GM19468 (cell line): ENCODE data around the gene IL17RB.

Source experiments
- ATAC-seq: cut with Tn5 transposase; IDR thresholded peaks from one replicate; pipeline ENCODE4 v1.9.1; 2021; ENCODE audit warnings: mild to moderate bottlenecking, moderate library complexity, moderate number of reproducible peaks; ENCODE audit not compliant: unreplicated experiment; ENCODE audit errors: extremely low read depth

Gene IL17RB

DNA sequence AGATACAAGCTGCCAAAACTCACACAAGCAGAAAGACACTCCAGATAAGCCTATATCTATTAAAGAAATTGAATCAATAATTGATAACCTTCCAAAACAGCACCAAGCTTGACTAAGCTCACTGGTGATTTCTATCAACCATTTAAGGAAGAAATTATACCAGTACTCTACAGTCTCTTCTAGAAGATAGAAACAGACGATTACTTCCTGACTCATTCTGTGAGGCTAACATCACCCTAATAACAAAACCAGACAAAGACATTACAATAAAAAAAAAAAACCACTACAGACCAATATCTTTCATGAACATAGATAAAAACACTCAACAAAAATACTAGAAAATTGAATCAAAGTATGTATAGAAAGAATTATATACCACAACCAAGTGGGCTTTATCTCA is 20.3 kb upstream of the IL17RB start:
- no peak for ATAC-seq

DNA sequence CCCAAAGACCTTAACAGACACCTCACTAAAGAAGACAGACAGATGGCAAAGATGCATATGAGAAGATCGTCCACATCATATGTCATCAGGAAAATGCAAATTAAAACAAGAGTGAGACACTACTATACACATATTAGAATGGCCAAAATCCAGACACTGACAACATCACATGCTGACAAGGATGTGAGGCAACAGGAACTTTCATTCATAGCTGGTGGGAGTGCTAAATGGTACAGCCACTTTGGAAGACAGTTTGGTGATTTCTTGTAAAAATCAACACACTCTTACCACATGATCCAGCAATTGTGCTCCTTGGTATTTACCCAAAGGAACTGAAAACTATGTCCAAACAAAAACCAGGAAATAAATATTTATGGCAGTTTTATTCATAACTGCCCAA is 17.8 kb upstream of the IL17RB start:
- no peak for ATAC-seq

DNA sequence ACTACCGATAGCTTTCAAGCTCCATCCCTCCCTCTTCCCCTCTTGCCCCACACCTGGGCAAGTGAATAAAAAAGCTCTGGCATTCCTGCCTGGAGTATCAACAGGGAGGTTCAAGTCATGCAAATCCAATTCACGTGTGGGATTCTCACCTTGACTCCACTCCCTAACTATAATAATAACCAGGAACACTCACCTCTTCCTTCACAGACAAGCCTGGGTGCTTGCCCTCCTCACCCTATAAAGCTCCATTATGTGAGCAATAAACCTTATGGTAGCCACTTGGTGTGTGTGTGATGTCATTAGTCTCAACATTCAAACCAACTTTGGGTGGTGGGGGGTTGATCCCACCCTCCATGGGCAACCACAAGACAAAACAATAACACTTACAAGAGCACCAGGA is 16.8 kb upstream of the IL17RB start:
- ATAC-seq = no peak

DNA sequence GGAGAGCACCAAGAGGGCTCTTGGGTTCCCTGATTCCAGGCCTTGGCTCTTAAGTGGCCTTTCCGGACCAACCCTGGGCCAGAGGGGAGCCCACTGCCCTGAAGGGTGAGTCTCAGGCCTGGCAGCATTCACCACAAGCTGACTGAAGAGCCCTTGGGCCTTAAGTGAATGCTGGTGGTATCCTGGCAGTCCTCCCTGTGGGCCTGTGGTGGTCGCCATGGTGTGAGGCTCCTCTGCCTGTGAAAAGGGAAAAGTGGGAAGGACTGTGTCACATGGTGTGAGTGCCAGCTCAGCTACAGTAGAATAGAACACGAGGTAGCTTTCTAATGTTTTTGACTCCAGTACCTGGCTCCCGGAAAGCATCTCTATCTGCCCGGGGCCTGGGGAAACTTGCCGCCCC is 15.4 kb upstream of the IL17RB start:
- no peak for ATAC-seq

DNA sequence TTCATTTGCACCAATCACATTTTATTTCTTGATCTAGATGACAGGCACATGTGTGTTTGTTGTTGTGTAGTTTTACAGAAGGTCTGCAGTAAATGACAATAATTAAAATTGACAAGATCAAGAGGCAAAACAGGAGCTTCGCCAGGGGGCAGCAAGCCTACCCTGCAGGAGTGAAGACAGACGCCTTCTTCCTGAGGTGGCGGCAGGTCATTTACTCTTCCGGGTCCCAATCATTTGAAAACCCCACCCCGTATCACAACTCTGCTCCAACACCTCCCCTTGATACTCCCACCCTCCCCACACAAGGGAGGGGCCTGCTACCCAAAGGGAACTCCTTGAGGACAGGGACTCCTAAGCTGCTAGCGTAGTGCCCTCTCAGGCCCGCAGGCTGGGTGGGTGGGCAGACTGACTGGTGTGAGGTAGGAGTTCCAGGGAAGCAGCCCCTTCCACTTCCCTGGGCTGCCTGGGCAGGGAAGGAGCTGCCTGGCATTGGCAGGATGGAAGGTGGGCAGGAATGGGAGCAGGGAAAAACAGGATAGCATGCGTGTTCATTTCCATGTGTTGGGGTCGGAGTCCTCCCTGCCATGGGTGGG is 13.2 kb upstream of the IL17RB start:
- no peak for ATAC-seq

DNA sequence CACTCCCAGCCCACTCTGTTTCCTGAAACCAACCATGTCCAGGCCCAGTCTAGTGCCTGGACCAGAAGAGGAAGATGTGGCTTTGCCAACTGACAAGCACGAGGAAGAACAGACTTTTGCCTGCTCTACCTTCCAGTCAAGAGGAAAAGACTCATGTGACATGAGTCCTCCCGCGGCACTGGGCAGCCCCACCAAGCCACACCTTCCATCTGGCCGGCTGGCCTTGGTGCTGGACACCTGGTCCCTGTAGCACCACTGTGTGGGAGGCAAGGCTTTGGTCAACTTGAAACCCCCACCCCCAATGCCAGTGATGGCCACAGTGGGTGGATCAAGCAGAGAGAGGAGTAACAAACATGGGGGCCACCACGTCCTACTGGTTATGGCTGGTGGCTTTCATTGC is 12.7 kb upstream of the IL17RB start:
- no peak for ATAC-seq

DNA sequence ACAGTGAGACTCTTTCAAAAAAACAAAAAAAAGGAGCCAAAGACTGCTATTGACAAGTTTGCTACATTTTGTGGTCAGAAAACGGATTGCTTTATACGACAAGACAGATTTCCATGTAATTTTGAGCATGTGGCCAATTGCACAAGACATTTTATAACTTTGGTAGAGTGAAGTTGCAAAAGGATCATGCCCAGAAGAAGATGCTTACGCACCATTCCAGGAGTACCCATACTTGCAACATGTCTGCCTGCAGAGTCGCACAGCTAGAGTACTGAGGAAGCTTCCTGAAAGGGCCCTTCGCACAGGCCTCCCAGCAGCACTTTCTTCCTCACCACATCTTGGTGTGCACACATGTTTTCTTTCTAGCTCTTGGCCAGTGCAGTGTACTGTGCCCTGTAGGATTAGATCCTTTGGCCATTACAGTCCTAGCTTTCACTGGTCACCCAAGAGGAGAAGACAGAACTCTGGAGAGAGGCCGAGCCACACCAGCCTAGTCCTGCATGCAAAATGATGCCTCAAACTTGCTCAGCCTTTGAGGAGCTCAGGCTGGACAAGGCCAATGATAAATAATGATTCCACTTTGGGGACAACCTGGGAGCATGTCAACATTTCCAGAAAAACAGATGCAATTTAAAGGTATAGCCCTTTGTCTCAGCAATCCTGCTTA is 11.8 kb upstream of the IL17RB start:
- no peak for ATAC-seq

DNA sequence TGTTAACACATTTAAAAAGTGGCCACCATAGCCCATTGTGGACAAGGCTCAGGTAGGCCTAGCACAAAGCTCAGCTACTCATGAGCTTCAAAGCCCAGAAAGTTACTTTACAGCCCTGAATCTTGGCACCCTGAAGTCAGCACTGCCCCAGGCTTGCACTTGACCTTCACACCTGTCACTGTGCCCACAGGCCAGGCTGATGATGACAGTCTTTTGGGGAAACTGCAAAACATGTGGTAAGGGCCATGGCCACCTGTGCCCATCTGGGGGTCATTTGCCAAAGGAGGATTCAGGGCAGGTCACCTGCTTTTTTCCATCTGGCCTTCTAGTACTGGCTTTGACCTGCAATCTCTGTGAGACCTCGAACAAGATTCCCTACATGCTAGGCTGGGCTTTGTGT is 11.1 kb upstream of the IL17RB start:
- no peak for ATAC-seq

DNA sequence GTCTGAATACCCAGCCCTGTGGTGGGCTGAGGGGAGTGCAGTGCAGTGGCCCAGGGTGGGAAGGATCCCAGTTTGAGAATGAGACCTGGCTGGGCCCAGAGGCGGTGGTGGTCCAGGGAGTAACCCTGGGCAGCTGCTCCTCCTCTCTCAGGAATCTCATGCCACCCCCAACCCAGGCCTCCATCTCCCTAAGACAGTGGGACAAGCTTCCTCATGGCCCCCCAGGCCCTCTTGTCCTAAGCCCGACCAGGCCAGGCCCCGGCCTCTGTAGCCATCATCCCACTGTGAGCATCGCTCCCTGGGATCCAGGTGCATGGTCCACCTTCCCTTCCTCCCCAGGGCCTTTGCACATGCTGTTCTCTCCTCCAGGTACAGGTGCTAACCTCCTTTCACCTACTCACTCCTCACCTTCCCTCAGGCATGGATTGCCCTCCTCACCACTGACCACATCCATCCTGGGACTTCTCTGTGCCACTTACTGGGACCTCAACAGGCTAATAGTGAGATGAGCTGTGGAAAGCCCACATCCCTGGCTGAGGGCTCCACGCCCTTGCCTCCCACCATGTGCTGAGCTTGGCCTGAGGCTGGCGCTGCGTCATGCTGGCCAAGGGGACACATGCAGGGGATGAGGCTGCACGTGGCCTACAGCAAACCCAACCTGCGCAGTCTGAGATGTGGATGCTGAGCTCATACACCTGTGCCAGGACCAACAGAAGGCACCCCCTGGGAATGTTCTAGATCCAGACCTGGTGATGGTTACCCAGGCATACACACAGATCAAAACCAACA is 10.1 kb upstream of the IL17RB start:
- ATAC-seq = no peak

DNA sequence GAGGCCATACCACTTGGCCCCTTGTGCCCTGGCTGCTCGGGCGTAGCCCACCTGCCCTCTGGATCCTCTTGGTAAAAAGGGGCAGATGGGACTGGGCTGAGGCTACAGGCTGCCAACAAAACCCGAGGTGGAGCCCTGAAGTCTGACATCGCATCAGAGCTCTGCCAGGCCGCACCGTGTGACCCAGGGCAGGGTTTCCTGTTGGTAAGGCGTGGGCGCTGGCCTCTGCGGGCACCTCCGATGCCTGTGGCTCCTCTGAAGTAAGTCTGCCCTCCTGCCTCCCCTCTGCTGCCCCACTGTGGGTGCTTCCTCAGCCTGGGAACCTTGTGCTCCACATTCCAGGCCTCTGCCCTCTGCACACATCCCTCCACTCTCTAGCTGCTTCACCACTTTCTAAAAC is 9.0 kb upstream of the IL17RB start:
- no peak for ATAC-seq

DNA sequence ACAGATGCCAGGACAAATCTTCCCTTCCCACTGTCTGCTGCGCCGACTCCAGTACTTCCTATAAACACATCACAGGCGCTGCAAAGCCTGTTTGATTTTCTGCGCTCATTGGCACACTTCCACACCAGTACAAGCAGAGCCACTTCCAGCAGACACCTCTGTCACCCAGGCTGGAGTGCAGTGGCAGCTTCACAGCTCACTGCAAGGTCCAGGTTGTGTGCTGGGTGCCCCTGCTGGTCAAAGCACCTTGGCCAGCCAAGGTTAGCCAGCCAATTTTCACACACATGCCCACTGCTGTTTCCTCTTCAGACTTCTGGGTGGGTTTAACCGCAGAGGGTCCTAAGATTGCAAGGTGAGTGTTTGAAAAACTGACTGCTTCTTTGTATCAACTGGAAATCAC is 5.1 kb upstream of the IL17RB start:
- ATAC-seq = no peak

DNA sequence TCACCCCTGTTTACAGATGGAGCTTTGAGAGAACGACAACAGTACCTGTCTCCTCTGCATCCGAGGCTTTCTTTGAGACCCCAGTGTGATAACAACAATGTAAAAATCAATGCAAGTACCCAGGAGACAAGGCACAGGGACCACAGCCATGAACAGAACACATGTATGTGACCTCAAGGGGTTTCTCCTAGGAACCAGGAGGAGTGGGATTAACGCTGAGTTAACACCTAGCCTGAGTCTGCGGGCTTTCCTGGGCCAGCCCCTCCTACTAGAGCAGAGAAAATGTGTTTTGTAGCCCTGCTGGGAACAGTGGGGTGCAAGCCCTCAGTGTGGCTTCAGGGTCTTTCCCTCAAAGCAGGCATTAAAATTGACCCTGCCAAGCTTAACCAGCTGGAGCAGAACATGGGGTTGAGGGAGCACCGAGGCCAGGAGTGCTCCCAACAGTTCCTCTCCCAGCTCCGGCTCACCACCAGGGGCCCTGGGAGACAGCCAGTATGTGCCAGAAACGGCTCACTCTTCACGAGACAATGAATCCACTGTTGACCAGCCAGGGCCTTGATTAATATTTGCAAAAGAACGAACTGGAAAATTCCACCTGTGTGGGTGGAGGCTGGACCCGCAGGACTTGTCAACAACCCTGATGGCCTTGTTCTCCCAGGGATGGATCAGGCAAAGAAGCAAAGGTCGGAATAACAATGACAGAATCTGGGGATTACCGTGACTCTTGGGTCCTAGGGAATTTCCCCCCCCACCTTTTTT is 3.8 kb upstream of the IL17RB start:
- ATAC-seq = no peak

DNA sequence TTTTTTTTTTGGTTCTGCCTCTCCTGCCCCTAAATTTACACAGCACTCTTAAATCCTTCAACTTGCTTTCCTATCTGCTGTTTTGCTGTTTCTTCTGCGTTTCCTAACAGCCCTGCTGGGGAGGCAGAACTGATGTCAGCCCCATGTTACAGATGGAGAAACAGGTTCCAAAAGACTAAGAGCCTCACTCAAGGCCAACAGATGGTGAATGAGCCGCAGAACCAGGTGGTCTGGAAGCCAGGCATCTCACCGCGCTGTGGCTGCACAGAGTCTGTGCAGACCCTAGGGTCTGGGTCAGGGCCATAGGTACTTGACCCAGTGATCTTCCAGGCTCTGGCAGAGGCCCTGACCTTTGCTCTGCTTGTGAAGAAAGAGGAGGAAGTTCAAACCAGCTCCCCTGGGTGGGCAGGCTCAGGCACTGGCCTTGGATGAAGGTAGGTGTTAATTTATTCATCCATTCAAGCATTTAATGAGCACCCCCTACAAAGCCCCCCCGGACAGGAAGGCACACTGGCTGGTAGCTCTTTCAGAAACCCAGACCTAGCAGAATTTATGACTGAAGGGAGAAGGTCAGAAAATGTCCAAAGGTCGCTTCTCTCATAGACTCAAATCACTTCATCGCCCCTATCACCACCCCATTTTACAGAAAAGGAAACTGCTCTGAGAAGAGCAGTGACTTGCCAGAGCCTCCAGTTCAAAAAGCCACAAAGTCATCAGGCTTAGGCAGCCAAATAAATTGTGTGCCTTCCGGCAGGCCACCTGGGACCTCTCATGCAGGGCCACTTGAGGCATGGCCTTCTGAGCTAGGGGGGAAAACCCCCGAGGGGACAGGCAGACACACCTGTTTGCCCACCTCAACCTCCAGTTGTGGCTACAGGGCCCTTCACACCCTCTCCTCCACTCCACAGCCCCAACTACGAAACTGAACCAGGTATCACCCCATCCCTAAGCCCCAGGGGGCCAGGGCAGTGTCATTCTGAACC is 2.9 kb upstream of the IL17RB start:
- peak; percentile 30 for ATAC-seq

DNA sequence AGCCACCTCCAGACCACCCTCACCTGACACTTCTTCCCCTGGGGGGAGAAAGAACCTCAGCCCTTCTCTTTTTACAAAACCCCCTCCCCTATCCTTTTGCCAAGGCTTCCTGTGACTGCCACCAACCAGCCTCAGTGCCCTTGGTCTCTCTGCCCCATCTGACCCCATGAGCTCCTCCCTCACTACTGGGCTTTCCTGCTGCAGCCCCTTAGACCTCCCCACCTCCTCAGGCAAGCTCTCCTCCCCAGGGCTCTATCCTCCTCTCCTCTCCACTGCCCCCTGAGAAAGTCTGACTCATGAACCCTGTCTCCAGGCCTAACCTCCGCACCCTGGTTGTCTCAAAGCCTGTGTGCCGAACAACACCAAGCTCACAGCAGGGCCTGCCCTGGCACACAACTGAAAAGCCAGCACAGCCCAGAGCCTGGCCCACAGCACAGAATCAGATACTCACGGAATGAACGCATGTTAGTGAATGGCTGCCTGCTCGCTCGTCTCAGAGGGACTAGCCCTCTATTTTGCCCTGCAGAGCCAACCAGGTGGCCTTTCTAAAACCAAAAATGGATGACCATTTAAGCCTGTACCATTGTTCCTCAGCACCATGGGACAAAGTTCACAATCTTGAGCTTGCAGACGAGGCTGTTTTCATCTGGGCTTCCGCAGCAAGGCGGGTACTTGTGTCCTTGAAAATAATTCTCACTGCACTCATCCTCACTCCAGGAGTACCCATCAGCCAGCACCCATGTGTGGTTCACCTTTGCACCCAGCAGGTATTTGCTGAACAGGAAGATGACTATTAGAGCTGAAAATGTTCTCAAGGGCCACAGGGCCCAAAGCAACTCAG is 1.9 kb upstream of the IL17RB start:
- no peak for ATAC-seq

DNA sequence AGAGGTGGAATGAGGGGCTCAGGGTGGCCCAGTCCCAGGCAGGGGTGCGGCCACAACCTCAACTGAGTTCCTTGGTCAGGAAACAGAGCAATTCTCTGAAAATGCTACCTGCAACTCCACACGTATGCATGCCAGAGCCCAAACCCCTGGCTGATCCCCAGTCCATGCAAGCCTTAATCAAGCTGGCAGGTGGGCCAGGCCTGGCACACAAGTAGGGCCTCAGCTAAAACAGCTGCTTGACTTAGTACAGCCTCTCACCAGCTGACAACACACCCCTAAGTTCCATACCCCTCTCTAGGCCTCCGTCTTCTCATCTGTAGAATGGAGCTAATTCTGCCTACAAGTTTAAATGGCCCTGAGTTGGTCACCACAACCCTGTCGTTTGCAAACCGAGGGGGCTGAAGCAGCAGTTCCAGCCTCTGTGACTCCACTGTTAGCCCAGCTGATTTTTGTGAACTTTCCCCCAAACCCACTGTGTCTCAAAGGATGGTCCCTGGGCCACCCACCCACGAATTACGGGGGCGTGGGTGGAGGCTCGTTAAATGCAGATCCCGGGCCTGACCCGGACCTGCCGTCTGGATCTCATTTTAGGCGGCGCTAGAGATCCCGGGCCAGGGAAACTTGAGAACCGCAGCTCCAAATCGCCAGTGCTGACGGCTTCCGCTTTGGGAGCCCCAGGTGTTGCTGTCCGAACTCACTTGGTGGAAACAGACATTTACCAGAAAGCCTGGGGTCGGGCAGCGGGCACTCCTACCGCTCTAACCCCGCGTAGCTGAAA is 1.1 kb upstream of the IL17RB start:
- ATAC-seq = no peak

DNA sequence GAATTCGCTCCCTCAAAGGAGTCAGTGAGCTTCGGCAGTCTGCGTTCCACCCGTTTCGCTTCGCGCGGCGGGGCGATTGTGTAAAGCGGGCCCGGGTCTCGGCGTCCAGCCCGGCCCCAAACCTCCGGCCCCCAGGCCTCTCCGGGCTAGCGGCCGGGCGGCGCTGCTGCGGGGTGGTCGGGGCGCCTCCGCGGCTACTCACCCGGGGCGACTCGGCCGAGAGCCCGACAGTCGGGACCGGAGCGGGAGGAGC is 561 bp upstream of the IL17RB start:
- no peak for ATAC-seq

DNA sequence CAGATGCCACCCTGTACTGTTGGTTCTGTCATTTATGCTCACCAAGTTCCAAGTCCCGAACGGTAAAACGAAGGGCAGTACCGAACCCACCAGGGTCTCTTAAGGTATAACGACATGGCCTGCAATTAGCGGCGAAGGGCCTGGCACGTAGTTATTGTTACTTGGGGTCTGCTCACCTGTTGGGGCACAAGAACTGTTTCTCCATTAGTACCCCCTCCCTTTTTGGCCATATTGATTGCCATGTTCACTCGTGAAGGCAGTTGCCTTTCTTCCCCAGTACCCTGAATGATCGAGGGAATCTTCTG is 435 bp downstream of the IL17RB start:
- ATAC-seq = no peak

DNA sequence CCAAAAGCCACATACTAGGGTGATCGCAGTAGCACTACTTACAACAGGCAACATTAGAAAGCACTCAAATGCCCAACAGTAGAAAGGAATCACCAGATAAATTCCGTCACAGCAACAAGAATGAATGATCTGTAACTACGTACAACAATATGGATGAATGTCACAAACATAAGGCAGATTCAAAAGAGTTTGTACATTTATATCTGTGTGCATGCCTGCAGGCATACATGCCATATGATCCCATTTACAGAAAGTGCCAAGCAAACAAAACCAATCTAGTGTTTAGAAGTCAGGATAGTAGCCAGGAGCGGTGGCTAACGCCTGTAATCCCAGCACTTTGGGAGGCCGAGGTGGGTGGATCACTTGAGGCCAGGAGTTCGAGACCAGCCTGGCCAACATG is 3.5 kb downstream of the IL17RB start:
- no peak for ATAC-seq

DNA sequence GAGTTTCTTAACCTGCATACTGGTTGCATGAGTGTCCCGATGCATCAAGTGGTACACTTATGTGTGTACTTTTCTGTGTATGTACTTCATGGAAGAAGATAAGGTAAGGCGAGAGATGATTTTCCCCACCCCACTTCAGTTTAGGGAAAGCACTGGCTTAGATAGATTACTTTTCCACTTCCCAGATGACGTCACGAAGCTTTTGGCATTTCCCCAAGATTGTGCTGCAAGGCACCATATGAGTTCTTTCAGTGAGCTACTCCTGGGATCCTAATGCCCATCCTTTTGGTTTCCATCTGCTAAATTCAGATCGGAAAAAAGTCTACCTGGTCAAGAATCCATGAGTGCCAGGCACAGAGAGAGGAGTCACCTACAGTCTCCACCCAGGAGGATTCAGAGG is 4.5 kb downstream of the IL17RB start:
- ATAC-seq = no peak
